Activated naive CD8-positive, alpha-beta T cell treated with anti-CD3 and anti-CD28 coated beads, Interleukin-2, amount 50 U/mL, for 24 hours (primary cell): ENCODE measurements around the gene FOXA1.

Experiments used
- ATAC-seq: fragments of 150-1000 bp; cut with Tn5 transposase; one replicate; pipeline ENCODE4 v1.10.0; 2021
- DNase-seq: peaks from one replicate; pipeline ENCODE4 v3.0.0; 2021
- H3K27ac Mint-ChIP-seq: one replicate; pipeline ENCODE4 v1.8.0; 2021; ENCODE audit warnings: mild to moderate bottlenecking, mixed read lengths
- H3K27me3 Mint-ChIP-seq: one replicate; pipeline ENCODE4 v1.8.0; 2021; ENCODE audit warnings: mixed read lengths
- H3K36me3 Mint-ChIP-seq: one replicate; pipeline ENCODE4 v1.8.0; 2021; ENCODE audit warnings: low read depth, mixed read lengths
- H3K4me1 Mint-ChIP-seq: one replicate; pipeline ENCODE4 v1.8.0; 2021; ENCODE audit warnings: mixed read lengths
- H3K4me3 Mint-ChIP-seq: one replicate; pipeline ENCODE4 v1.8.0; 2021; ENCODE audit warnings: mild to moderate bottlenecking, moderate library complexity, mixed read lengths
- H3K9me3 Mint-ChIP-seq: one replicate; pipeline ENCODE4 v1.8.0; 2021; ENCODE audit warnings: mixed read lengths

Gene FOXA1

GRCh38 chr14:37615582-37616289 is 20.7 kb upstream of the FOXA1 start:
- H3K27me3 Mint-ChIP-seq = peaks cover 11% of the 10 kb centered on the region
- no peaks in the 10 kb centered on the region for H3K4me1 Mint-ChIP-seq
- no peak for DNase-seq
- peaks cover 41% of the 10 kb centered on the region for H3K9me3 Mint-ChIP-seq
- no peak overlapping the region for H3K4me3 Mint-ChIP-seq
- no peak overlapping the region for H3K27ac Mint-ChIP-seq
- peaks cover 2% of the 10 kb centered on the region for H3K36me3 Mint-ChIP-seq
- no peak for ATAC-seq

DNA sequence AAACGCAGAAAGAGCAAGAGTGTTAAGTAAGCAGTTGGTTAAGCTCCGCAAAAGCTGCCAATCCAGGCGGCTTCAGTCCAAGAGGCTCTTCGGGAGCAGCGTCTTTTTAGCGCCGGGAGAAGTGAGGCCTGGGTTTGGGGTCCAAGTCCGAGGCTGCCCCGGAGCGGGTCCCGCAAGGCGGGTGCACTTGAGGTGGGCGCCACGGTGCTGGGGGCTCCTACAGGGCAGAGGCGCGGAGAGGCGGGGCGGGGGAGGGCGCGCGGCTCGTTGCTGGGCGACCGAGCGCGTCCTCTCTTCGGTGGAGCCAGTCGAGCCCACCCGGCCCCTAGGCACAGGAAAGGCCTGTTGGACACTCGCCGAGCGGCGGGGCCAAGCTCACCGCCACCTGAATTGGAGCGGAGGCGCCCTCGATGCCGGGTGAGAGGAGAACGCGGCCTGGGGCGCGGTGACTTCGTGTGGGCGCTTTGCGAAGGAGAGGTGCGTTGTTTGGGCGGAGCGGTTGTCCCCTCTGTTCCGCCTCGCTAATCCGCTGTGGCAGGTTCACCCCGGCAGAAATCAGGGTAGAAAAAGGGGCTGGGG is 16.0 kb upstream of the FOXA1 start:
- Mint-ChIP-seq H3K27me3 (peaks cover 24% of the 10 kb centered on the region), H3K9me3 (peaks cover 32% of the 10 kb centered on the region), H3K27ac (no peak overlapping the region), H3K4me3 (no peak overlapping the region), H3K36me3 (peaks cover 2% of the 10 kb centered on the region), H3K4me1 (no peaks in the 10 kb centered on the region)
- DNase-seq (no peak), ATAC-seq (no peak)

DNA sequence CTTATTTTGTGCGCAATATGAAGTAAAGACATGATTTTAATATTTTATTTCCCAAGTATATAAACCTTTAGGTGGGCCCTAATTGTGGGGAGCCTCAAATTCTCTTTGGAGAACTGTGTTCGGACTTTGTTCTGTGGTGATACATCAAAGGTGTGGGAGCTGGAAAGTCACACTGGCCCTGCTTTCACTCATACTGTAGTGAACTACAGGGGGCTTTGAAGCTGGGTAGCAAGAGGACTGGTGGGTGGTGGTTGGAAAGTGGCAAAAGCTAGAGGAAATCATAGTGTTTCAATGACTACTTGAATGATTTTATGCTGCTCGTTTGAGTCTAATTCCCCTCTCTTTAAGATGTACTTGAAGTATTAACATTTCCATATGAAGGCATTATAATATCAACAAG is 13.6 kb upstream of the FOXA1 start:
- Mint-ChIP-seq H3K27me3 (peaks cover 31% of the 10 kb centered on the region), H3K36me3 (no peaks in the 10 kb centered on the region), H3K27ac (no peak overlapping the region), H3K4me1 (no peaks in the 10 kb centered on the region), H3K4me3 (no peak overlapping the region), H3K9me3 (peaks cover 22% of the 10 kb centered on the region)
- DNase-seq (no peak), ATAC-seq (no peak)

GRCh38 chr14:37606678-37607077 is 11.6 kb upstream of the FOXA1 start:
- Mint-ChIP-seq H3K4me1 (no peaks in the 10 kb centered on the region), H3K4me3 (no peak overlapping the region), H3K27me3 (peaks cover 43% of the 10 kb centered on the region), H3K9me3 (peaks cover 12% of the 10 kb centered on the region), H3K27ac (no peak overlapping the region), H3K36me3 (peaks cover 2% of the 10 kb centered on the region)
- ATAC-seq (no peak), DNase-seq (no peak)

GRCh38 chr14:37603688-37604251 is 8.7 kb upstream of the FOXA1 start:
- peaks cover 4% of the 10 kb centered on the region for H3K9me3 Mint-ChIP-seq
- DNase-seq (no peak), ATAC-seq (no peak)
- H3K27me3 Mint-ChIP-seq = peaks cover 55% of the 10 kb centered on the region
- no peak overlapping the region for H3K27ac Mint-ChIP-seq
- no peak overlapping the region for H3K4me3 Mint-ChIP-seq
- H3K36me3 Mint-ChIP-seq = peaks cover 9% of the 10 kb centered on the region
- peaks cover 11% of the 10 kb centered on the region for H3K4me1 Mint-ChIP-seq

DNA sequence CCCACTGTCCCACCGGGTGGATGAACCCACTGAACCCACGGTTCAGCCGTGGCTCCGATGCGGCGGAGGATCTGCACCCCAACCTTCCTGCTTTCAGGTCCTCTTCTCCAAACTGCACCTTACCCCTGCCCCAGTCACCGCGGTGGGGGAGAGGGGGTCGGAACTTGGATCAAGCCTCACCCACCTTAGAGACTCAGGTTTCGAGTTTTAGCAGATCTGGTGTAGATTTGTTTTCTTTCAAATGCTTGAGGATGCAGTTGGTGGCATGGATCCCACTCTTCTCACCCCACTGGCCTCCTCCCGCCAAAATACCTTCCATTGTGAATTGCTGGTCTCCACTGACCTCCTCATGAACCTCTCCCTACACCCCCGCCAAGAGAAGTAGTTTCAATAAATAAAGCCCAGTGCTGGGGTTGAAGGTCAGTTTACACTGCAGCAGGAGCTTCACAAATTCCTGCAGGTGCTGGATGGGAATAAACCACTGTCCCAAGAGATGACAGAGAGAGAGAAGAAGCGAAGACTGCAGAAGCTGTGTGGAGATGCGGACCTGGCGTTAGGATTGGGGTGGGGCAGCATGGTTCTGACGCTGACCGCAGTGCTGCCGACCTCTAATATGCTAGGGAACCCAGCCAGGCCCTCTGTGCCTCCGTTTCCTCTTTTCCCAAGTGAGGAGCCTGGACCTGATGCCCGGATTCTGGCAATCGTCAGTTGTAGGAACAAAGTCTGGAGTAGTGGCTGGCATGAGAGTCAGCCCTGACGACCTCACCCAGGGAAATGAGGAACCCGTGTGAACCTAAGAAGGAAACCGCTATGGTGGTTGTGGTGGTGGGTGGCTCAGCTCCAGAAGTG is 7.8 kb upstream of the FOXA1 start:
- Mint-ChIP-seq H3K4me1 (peaks cover 12% of the 10 kb centered on the region), H3K9me3 (peaks cover 4% of the 10 kb centered on the region), H3K4me3 (no peak overlapping the region), H3K27me3 (peaks cover 62% of the 10 kb centered on the region), H3K36me3 (peaks cover 9% of the 10 kb centered on the region), H3K27ac (no peak overlapping the region)
- ATAC-seq = no peak
- no peak for DNase-seq

DNA sequence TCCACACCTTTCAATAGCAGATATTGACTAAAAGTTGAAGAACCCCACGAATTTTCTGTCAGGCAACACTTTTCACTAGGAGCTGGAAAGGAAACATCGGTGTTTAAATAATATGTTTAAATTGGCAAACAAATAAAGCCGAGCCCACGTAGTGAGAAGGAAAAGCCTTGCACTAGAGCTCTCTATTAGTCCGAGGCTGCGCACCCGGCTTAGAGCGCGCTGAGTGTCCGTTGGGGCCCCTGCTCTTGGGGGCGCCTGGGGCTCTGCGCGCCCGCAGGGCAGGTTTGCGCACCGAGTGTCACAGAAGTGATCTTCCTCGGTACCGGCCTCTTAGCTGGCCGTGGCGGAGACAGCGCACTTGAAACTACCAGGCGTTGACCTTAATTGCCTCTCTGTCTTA is 6.8 kb upstream of the FOXA1 start:
- no peak for ATAC-seq
- Mint-ChIP-seq H3K4me1 (peaks cover 12% of the 10 kb centered on the region), H3K4me3 (no peak overlapping the region), H3K27me3 (peaks cover 70% of the 10 kb centered on the region), H3K36me3 (peaks cover 13% of the 10 kb centered on the region), H3K27ac (no peak overlapping the region), H3K9me3 (peaks cover 4% of the 10 kb centered on the region)
- DNase-seq = no peak

DNA sequence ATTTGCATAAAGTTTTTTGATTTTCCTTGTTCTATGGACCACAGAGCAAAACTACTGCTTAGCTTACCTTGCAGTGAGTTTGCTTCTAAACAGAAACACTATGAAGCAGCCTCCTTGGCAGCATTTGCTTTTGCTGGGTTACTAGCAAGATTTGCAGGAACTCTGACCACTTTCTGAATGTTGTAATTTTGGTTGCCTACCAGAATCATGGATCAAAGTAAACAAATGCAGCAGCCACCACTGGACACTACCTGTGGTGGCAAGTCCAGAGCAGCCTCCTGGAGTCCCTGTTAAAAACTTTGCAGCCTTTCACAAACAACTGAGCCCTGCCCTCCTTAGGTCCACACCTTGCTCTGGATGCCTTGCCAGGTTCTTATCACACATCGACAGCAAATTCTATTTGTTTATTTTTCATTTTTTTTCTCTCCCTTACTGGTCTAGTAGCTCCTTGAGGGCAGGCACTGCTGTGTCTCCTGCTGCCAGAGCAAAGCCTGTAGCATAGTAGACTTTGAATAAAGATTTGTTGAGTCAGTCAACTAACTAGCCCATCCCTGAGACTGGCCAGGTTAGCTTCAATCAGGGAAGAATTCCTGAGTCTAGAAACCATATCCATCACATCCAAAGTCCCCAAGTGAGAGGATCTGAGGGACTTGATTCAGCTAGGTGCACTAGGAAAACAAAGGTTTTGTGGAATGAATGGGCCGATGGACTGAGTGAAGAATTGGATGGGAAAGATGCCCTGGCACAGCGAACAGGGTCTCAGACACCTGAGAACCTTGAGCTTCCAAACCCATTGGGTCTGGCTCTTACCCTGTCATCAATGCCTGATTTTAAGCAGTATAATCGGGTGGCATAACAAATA is 6.1 kb upstream of the FOXA1 start:
- Mint-ChIP-seq H3K4me3 (no peak overlapping the region), H3K36me3 (peaks cover 13% of the 10 kb centered on the region), H3K9me3 (peaks cover 8% of the 10 kb centered on the region), H3K27ac (no peak overlapping the region), H3K27me3 (peaks cover 75% of the 10 kb centered on the region), H3K4me1 (peaks cover 19% of the 10 kb centered on the region)
- DNase-seq = no peak
- no peak for ATAC-seq

DNA sequence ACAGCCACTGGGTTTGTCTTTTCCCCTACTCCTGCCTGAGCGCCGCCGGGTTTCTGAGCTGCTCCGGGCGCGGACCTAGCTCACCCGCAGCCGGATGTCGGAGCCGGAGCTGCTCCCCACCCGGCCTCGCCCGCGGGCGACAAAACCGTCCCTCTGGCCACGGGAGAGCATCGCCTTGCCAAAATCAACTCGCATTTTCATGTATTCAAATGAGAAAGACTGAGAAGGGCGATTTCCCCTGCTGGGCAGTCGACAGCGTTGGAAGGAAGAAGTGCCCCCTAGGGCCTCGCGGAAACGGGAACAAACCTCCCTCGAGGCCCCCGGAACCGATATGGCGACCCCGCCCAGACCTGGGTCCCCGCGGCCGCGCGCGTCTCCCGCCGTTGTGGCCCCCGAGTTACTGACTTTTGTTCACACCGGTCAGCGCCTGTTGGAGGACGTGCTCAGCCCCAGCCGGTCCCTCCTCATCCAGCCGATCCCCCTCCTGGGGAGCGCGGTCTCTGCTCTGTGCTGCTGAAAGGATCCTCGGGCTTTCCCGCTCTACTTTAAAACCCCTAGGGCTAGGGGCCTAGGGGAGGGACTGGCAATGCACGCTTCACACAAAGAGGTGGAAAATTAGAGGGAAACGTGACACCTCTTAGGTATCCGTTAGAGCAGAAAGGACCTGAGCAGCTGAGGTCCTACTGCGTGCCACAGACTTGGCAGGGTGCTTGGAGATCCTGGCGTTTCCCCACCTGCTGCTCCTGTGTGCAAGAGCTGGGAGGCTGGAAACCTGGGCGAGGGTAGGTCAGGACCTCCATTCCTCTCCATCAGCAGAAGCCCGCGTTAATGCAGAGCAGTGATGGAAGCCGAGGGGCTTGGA is 4.7 kb upstream of the FOXA1 start:
- ATAC-seq (no peak), DNase-seq (no peak)
- Mint-ChIP-seq H3K27ac (no peak overlapping the region), H3K36me3 (peaks cover 16% of the 10 kb centered on the region), H3K4me3 (no peak overlapping the region), H3K9me3 (peaks cover 8% of the 10 kb centered on the region), H3K4me1 (peaks cover 23% of the 10 kb centered on the region), H3K27me3 (peaks cover 80% of the 10 kb centered on the region)

DNA sequence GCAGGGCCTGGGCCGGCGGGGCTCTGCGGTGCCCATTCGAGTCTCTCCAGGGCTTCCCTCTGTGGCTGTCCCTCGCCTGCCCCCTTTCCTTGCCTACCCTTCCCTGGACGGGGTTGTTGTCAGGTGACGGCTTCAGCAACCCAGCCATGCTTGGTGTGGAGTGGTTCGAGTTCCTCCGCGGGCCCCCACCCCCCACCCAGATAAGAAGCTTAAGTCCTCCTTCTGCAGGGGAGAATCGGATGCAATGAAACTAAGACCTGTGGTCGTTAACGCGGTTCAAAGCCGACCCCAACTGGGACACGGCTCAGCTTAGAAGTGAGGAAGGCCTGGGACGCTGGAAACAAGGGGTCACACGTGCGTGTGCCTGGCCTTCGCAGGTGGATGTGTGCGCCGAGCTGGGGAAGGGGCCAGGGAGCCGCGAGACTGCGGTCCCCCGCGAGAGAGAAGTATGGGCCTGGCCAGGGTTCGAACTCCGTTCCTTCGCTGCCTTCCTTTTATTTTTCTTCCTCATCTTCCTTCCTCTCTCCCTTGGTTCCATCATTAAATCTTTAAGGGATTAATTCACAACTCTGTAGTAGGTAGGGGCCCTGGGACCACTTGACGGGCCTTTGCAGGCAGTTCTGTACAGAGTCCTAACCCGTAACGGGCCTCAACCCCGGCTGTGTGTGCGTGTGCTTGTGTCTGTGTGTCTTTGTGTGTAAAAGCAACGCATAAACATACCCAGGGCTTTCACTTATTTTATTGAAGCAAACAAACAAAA is 3.9 kb upstream of the FOXA1 start:
- Mint-ChIP-seq H3K4me1 (peaks cover 27% of the 10 kb centered on the region), H3K9me3 (peaks cover 12% of the 10 kb centered on the region), H3K27ac (no peak overlapping the region), H3K27me3 (peaks cover 80% of the 10 kb centered on the region), H3K4me3 (no peak overlapping the region), H3K36me3 (peaks cover 19% of the 10 kb centered on the region)
- ATAC-seq = no peak
- DNase-seq = no peak

DNA sequence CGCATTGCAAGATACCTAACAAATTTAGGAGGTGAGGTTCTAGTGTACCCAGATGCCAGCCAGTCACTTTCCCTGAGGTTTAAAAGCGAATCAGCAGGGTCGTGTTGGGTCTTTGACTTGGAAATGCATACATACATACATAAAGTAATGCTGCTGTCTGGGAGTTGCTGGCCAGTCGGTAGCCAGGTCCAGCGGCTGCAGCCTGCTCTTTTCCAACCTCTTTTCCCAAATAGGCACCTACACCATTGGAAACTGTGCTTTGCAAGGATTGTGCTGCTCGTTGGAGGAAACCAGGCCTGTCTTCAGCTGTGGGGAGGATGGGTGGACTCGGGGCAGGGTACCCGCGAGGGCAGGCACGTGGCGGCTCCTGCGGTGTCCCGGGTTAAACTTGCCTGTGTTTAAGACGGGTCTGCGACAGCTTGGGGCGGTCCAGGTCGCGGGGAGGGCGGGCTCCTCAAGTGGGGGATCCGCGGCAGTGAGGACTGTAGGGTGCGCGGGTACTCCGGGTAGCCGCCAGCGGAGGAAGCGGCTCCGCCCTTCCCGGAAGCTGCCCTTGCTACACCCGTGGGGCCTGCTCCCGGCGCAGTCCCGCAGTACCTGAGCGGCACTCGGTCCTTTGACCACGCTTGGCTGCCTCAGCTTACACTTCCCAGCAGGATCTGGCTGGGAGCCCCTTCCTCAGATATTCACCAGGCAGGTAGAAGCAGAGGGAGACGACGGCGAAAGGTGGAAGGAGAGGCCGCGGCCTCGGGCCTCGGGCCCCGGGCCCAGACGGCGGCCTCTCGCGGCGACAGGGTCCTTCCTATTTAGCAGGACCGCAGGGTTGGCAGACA is 3.1 kb upstream of the FOXA1 start:
- ATAC-seq = no peak
- H3K27ac Mint-ChIP-seq = no peak overlapping the region
- no peak for DNase-seq
- H3K4me1 Mint-ChIP-seq = peaks cover 33% of the 10 kb centered on the region
- H3K9me3 Mint-ChIP-seq = peaks cover 14% of the 10 kb centered on the region
- H3K36me3 Mint-ChIP-seq = peaks cover 19% of the 10 kb centered on the region
- no peak overlapping the region for H3K4me3 Mint-ChIP-seq
- peaks cover 80% of the 10 kb centered on the region for H3K27me3 Mint-ChIP-seq

DNA sequence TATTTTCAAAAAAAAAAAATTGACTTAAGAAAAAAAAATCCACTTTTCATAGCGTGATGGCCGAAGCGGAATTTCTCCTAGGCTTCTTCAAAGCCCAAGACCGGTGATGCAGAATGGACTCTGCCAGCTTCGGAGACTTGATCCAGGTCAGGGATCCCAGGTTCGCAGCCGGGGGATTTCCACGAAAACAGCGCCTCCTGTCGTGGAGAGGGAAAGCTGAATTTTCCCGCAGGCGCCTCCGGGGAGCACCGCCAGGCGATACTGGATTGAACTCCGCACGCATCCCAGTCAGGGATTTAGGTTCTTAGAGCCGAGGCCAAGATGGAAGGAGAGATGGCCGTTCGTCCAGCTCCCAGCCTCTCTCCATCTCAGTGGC is 2.5 kb upstream of the FOXA1 start:
- no peak for ATAC-seq
- H3K4me1 Mint-ChIP-seq = peaks cover 33% of the 10 kb centered on the region

More for the DNA sequence above, 2.5 kb upstream of the FOXA1 start:
- Mint-ChIP-seq H3K36me3 (peaks cover 21% of the 10 kb centered on the region), H3K4me3 (no peak overlapping the region), H3K27ac (no peak overlapping the region), H3K9me3 (peaks cover 20% of the 10 kb centered on the region), H3K27me3 (peaks cover 80% of the 10 kb centered on the region)
- no peak for DNase-seq
